ENCODE measurements around the gene RIC1. TPM values are rescaled to one million over a fixed set of nuclear protein-coding genes. Genes with fewer than 3 reads are reported as not detected.
A peak's percentile ranks its signal among the peaks of the same experiment; 100 is the strongest.

The RIC1 gene
- total and polyA plus RNA-seq, 12 donors = 3.6 to 33.1 (median 17.9) TPM

DNA sequence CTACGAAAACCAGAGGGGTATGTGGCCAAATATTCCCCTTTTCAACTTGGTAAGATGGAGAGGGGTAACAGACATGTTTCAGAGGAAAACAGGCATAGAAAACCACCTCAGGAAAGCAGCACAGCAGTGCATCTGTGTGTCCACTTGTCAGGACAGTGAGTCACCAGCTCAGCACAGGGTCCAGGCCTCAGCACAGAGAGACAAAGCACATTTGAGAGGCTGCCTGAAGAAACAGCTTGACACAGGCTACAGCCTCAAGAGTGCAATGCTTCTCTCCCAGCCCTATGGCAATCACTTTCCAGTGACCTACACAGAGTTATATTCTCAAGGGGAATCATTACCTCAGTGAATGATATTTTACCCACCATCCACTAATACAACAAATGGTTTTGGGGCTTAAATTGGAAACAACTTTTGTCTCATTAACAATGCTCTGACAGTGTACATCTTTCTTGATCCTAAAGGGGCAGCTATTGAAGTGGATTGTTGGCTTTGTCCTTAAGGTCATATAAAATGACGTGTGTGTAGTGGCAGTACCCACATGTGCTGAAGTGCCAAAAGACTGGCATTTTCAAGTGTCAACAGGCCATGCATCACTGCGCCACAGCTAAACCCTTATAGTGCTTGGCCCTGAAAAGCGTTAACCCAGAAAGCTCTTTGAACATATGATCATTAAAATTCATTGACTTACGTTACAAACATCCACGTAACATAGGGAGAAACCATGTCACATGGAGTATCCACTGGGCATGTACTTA lies 157.6 kb downstream of the RIC1 start:
- no peak overlapping the region for H3K4me3 ChIP-seq
- TF ChIP-seq, protein P1, sequence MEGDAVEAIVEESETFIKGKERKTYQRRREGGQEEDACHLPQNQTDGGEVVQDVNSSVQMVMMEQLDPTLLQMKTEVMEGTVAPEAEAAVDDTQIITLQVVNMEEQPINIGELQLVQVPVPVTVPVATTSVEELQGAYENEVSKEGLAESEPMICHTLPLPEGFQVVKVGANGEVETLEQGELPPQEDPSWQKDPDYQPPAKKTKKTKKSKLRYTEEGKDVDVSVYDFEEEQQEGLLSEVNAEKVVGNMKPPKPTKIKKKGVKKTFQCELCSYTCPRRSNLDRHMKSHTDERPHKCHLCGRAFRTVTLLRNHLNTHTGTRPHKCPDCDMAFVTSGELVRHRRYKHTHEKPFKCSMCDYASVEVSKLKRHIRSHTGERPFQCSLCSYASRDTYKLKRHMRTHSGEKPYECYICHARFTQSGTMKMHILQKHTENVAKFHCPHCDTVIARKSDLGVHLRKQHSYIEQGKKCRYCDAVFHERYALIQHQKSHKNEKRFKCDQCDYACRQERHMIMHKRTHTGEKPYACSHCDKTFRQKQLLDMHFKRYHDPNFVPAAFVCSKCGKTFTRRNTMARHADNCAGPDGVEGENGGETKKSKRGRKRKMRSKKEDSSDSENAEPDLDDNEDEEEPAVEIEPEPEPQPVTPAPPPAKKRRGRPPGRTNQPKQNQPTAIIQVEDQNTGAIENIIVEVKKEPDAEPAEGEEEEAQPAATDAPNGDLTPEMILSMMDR (IDR thresholded peaks at IDR 0.05) = no peak
- TF ChIP-seq POLR2A (IDR thresholded peaks at IDR 0.05) = no peak
- H3K27ac ChIP-seq = peak overlapping the region in 2 of 5 donors; percentile 59 to 67
- peaks cover 4 to 26% of the 10 kb centered on the region in 2 donors for H3K4me1 ChIP-seq (replicated peaks in 1 of 2)
- peak in 4 of 7 donors; percentile 23 to 55 (median 46) for DNase-seq
- H3K36me3 ChIP-seq (replicated peaks in 1 of 2) = peaks cover 0 to 10% of the 10 kb centered on the region in 2 donors
- H3K27me3 ChIP-seq = no peaks in the 10 kb centered on the region
- intact Hi-C loops (cut with DNase I) = no loop called here
- 86 to 94% (median 90%) methylated on average over 6 of the region's 6 CpGs for WGBS, 4 donors
- H3K9me3 ChIP-seq (replicated peaks in 1 of 3) = no peaks in the 10 kb centered on the region

DNA sequence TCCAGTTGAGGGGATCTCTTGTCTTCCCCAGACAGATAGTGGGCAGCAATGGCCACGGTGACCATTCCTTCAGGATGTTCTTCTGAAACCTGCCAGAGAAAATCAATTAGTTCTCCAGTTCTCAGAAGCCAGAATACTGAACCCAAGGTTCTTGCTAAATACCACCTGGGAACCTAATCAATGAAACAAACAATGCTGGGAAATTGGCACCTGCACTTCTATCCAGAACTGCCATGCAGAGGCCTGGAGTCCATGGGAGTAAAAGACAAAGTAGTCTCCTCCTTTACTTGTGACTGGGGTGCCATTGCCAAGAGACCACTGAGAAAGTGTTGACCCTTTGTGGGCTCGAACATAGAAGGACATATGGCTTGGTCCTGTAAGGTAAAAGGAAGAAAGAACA lies 158.3 kb downstream of the RIC1 start:
- 96 to 98% (median 96%) methylated on average over 2 of the region's 2 CpGs for WGBS, 4 donors
- TF ChIP-seq, protein P1 (IDR thresholded peaks at IDR 0.05) = no peak
- no peak for TF ChIP-seq POLR2A (IDR thresholded peaks at IDR 0.05)
- no peak for DNase-seq
- H3K9me3 ChIP-seq (replicated peaks in 1 of 3) = no peaks in the 10 kb centered on the region
- intact Hi-C loops (cut with DNase I) = no loop called here
- H3K4me1 ChIP-seq (replicated peaks in 1 of 2) = peaks cover 4 to 26% of the 10 kb centered on the region in 2 donors
- peak overlapping the region in 2 of 5 donors; percentile 15 to 59 for H3K27ac ChIP-seq
- H3K36me3 ChIP-seq (replicated peaks in 1 of 2) = peaks cover 0 to 10% of the 10 kb centered on the region in 2 donors
- H3K4me3 ChIP-seq = no peak overlapping the region
- no peaks in the 10 kb centered on the region for H3K27me3 ChIP-seq

DNA sequence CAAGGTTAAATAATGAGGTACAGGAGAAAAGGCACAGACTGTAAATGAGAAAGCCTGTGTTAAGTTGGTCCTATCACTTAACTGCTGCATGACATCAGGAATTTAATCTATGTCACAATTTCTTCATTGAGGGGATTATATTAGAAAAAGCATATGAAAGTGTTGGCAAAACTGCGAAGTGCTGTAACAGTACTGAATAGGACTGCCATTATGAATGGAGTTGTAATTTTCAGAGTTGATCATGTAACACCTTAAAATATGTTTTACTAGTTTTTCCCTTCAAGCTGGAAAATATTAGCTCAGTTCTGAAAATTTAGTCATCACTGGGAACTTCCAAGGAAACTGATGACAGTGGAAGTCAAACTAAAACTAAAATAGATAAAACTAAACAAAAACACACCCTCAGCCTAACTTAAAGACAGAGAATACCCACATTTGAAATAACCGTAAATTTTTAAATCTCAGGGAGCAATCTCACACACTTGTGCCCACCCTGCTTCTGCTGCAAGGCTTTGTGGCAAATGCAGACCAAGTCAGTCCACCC lies 158.9 kb downstream of the RIC1 start:
- no peak overlapping the region for H3K4me3 ChIP-seq
- peak overlapping the region in 1 of 5 donors; percentile 15 for H3K27ac ChIP-seq
- H3K36me3 ChIP-seq (replicated peaks in 1 of 2) = peaks cover 0 to 10% of the 10 kb centered on the region in 2 donors
- H3K9me3 ChIP-seq (replicated peaks in 1 of 3) = no peaks in the 10 kb centered on the region
- no peak for TF ChIP-seq POLR2A (IDR thresholded peaks at IDR 0.05)
- TF ChIP-seq, protein P1 (IDR thresholded peaks at IDR 0.05) = no peak
- H3K27me3 ChIP-seq = no peaks in the 10 kb centered on the region
- DNase-seq = no peak
- intact Hi-C loops (cut with DNase I) = no loop called here
- 90 to 97% (median 96%) methylated on average over 2 of the region's 2 CpGs for WGBS, 4 donors
- peaks cover 4 to 26% of the 10 kb centered on the region in 2 donors for H3K4me1 ChIP-seq (replicated peaks in 1 of 2)

DNA sequence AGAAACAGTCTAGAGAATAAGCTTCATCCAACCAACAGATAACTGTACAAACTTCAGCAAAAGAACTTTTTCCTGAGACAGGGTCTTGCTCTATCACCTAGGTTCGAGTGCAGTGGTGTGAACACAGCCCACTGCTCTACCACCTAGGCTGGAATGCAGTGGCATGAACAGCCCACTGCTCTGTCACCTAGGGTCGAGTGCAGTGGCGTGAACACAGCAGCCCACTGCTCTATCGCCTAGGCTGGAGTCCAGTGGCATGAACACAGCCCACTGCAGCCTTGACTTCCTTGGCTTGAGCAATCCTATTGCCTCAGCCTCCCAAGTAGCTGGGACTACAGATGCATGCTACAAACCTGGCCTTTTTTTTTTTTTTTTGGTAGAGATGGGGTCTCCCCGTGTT lies 160.6 kb downstream of the RIC1 start:
- intact Hi-C loops (cut with DNase I) = no loop called here
- no peaks in the 10 kb centered on the region for H3K9me3 ChIP-seq (replicated peaks in 1 of 3)
- H3K4me1 ChIP-seq (replicated peaks in 1 of 2) = peaks cover 4 to 18% of the 10 kb centered on the region in 2 donors
- no peak overlapping the region for H3K4me3 ChIP-seq
- TF ChIP-seq POLR2A (IDR thresholded peaks at IDR 0.05) = no peak
- TF ChIP-seq, protein P1 (IDR thresholded peaks at IDR 0.05) = no peak
- H3K36me3 ChIP-seq (replicated peaks in 1 of 2) = peaks cover 0 to 10% of the 10 kb centered on the region in 2 donors
- WGBS, 4 donors = 93 to 97% (median 94%) methylated on average over 5 of the region's 5 CpGs
- no peaks in the 10 kb centered on the region for H3K27me3 ChIP-seq
- DNase-seq = peak in 1 of 7 donors; percentile 37
- H3K27ac ChIP-seq = peak overlapping the region in 1 of 5 donors; percentile 42

All from adrenal gland (tissue), 12 donors.